ENCODE data around the gene MARCHF11.

DNA sequence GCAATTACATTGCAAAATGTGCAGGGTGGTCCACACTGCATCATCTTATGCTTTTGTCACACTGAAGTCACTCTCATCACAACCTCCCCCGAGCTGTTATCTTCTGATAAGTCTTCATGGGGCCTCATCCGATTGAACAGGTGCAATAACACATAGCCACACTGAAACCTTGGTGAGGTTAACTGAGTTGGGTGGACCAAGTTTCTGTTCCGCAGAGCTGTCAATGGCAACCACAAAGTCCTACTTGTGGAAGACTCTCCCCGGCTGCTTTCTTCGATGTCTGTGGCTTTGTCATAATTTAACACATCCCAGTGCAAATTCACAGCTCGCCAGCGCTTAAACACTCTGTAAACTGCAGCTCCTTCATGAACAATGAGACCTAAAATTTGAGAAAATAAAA lies 112.2 kb downstream of the MARCHF11 start:
- TF ChIP-seq TAF1 (IDR thresholded peaks at IDR 0.05; ENCODE audit: borderline replicate concordance, low read depth, low read length) (no peak), POLR2AphosphoS5 (IDR thresholded peaks at IDR 0.05; ENCODE audit: low read depth, low read length) (no peak)
